B cell (primary cell): ENCODE measurements around the gene DR1.

Experiments used
- EZH2 ChIP-seq: IDR thresholded peaks from 2 replicates; pipeline ENCODE4 v1.6.1; 2012; ENCODE audit warnings: borderline replicate concordance, low read depth, mild to moderate bottlenecking, moderate library complexity, low read length; ENCODE audit not compliant: insufficient read depth, poor library complexity, severe bottlenecking
- TF ChIP-seq, protein P1 (sequence below): fragments of 200-600 bp; IDR thresholded peaks from one replicate; pipeline ENCODE4 v1.8.0; 2022; ENCODE audit warnings: antibody characterized with exemption, mild to moderate bottlenecking

DNA sequence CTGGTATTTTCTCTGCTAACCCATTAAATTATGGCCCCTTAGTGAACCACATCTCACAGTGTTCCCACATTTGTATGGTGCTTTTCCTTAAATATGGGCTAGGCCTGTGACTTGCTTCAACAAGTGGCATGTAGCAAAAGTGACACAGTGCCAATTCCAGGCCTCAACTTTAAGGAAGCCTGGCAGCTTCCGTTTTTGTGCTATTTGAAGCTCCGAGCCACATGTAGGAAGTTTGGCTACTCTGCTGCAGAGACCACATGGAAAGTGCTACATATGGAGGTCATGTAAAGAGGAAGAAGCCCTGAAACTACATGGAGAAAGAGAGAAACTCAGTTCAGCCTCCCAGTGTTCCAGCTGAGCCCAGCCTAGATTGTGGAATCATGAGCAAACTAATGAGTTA lies 28.5 kb upstream of the DR1 start:
- TF ChIP-seq, protein P1, sequence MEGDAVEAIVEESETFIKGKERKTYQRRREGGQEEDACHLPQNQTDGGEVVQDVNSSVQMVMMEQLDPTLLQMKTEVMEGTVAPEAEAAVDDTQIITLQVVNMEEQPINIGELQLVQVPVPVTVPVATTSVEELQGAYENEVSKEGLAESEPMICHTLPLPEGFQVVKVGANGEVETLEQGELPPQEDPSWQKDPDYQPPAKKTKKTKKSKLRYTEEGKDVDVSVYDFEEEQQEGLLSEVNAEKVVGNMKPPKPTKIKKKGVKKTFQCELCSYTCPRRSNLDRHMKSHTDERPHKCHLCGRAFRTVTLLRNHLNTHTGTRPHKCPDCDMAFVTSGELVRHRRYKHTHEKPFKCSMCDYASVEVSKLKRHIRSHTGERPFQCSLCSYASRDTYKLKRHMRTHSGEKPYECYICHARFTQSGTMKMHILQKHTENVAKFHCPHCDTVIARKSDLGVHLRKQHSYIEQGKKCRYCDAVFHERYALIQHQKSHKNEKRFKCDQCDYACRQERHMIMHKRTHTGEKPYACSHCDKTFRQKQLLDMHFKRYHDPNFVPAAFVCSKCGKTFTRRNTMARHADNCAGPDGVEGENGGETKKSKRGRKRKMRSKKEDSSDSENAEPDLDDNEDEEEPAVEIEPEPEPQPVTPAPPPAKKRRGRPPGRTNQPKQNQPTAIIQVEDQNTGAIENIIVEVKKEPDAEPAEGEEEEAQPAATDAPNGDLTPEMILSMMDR = no peak
- TF ChIP-seq EZH2 = no peak
